OCI-LY3 (cell line): Measurements from ENCODE around the gene KCNN3.

Source experiments
- CTCF ChIP-seq: fragments of 200-600, 300-600 bp; sonication (generic); IDR thresholded peaks from 2 replicates; pipeline ENCODE4 v1.5.1; 2014; ENCODE audit warnings: antibody characterized with exemption, low read length, low read depth
- EZH2phosphoT487 ChIP-seq: fragments of 200-600 bp; shearing (Covaris generic); IDR thresholded peaks from 2 replicates; pipeline ENCODE4 v1.6.1; 2018; ENCODE audit warnings: antibody characterized with exemption, mixed run types, low read depth

- TF ChIP-seq CTCF (no peak), EZH2phosphoT487 (no peak)
Measured at GRCh38 chr1:154856544-154856943, 13.5 kb downstream of the KCNN3 start.
